Keratinocyte (primary cell): Measurements from ENCODE around the gene TNRC18.

Experiments used
- CTCF ChIP-seq, 3 experiments: IDR thresholded peaks in 1 of 3; conservative IDR thresholded peaks in 1 of 3; optimal IDR thresholded peaks in 1 of 3; 2 replicates in 2 of 3; 3 replicates in 1 of 3; pipeline versions ENCODE3 to v1.5.1; 2011; ENCODE audit warnings: low read length in 3 of 3, mild to moderate bottlenecking in 3 of 3, moderate library complexity in 2 of 3, control low read depth in 1 of 3, inconsistent platforms in 1 of 3; ENCODE audit not compliant: insufficient read depth in 2 of 3; ENCODE audit errors: extremely low read depth in 1 of 3
- EZH2 ChIP-seq: IDR thresholded peaks from one replicate; pipeline ENCODE4 v1.6.1; 2012; ENCODE audit warnings: inconsistent platforms, mild to moderate bottlenecking, low read length, moderate library complexity

GRCh38 chr7:5455175-5455574 lies 31.5 kb upstream of the TNRC18 start:
- TF ChIP-seq CTCF (optimal IDR thresholded peaks at IDR 0.05 in 1 of 3, IDR thresholded peaks at IDR 0.05 in 1 of 3, conservative IDR thresholded peaks at IDR 0.05 in 1 of 3; ENCODE audit: extremely low read depth in 1 of 3, insufficient read depth in 2 of 3, low read length in 3 of 3) (no peak), EZH2 (no peak)
